HG03175 (cell line): Measurements from ENCODE around the gene SBSN.

Experiments used
- ATAC-seq: cut with Tn5 transposase; IDR thresholded peaks from one replicate; pipeline ENCODE4 v1.9.1; 2021; ENCODE audit warnings: mild to moderate bottlenecking, moderate library complexity; ENCODE audit not compliant: unreplicated experiment

SBSN gene

GRCh38 chr19:35533201-35533821 is 5.2 kb upstream of the SBSN start, which contains the start of gene GAPDHS:
GAPDHS (plus strand) TSS chr19:35533456; CDS start chr19:35533528, 72 bp downstream.
- no peak for ATAC-seq

GRCh38 chr19:35531291-35531690 is 3.2 kb upstream of the SBSN start:
- ATAC-seq, result no peak

GRCh38 chr19:35529241-35530218 is 1.4 kb upstream of the SBSN start:
- no peak for ATAC-seq

- ATAC-seq, result no peak
Observed at GRCh38 chr19:35525873-35526272, 2.2 kb downstream of the SBSN start.

GRCh38 chr19:35524181-35524837 is 3.8 kb downstream of the SBSN start:
- no peak for ATAC-seq

- no peak for ATAC-seq
Observed at GRCh38 chr19:35522745-35523327, 5.3 kb downstream of the SBSN start.

- ATAC-seq, result no peak
Observed at GRCh38 chr19:35521124-35521743, 6.9 kb downstream of the SBSN start.

- ATAC-seq, result no peak
Observed at GRCh38 chr19:35519291-35519690, 8.8 kb downstream of the SBSN start.

- ATAC-seq, result no peak
Observed at GRCh38 chr19:35518313-35518712, 9.8 kb downstream of the SBSN start.

- no peak for ATAC-seq
Observed at GRCh38 chr19:35517342-35517741, 10.8 kb downstream of the SBSN start.

- ATAC-seq, result no peak
Observed at GRCh38 chr19:35516310-35516709, 11.8 kb downstream of the SBSN start.

- ATAC-seq, result no peak
Observed at GRCh38 chr19:35514282-35514809, 13.8 kb downstream of the SBSN start.

GRCh38 chr19:35513628-35514281 is 14.4 kb downstream of the SBSN start, which contains the start of gene DMKN:
DMKN (minus strand) TSS chr19:35513649; CDS start chr19:35513475, 174 bp downstream.
- ATAC-seq, result no peak

GRCh38 chr19:35512831-35513627 is 15.1 kb downstream of the SBSN start:
- no peak for ATAC-seq

GRCh38 chr19:35511337-35511736 is 16.8 kb downstream of the SBSN start:
- ATAC-seq, result no peak

- ATAC-seq, result no peak
Observed at GRCh38 chr19:35510626-35510964, 17.5 kb downstream of the SBSN start.

GRCh38 chr19:35509861-35510625 is 18.1 kb downstream of the SBSN start:
- no peak for ATAC-seq

- no peak for ATAC-seq
Observed at GRCh38 chr19:35509018-35509652, 19.0 kb downstream of the SBSN start.
